SK-N-SH treated with all-trans-retinoic acid at 6 μM for 48 hours (cell line): ENCODE measurements around the gene RTN4IP1.

Source experiments
- ATAC-seq: fragments of 200-7000 bp; cut with Tn5 transposase; 3 replicates; pipeline ENCODE4 v1.9.1; 2020; ENCODE audit warnings: mild to moderate bottlenecking, moderate library complexity
- CREB5 ChIP-seq: fragments of 250-450 bp; sonication (Bioruptor Pico); IDR thresholded peaks from 2 replicates; pipeline ENCODE4 v1.5.1; 2020; ENCODE audit warnings: low read depth, mild to moderate bottlenecking, moderate library complexity
- CSDC2 ChIP-seq: fragments of 250-450 bp; sonication (Bioruptor Pico); IDR thresholded peaks from 2 replicates; pipeline ENCODE4 v1.5.0; 2020; ENCODE audit warnings: mild to moderate bottlenecking, moderate library complexity
- CSRNP3 ChIP-seq: fragments of 250-450 bp; sonication (Bioruptor Pico); IDR thresholded peaks from 2 replicates; pipeline ENCODE4 v1.5.1; 2021; ENCODE audit warnings: mild to moderate bottlenecking, moderate library complexity
- ESRRG ChIP-seq: fragments of 250-450 bp; sonication (Bioruptor Pico); IDR thresholded peaks from 2 replicates; pipeline ENCODE4 v1.6.1; 2021; ENCODE audit warnings: mild to moderate bottlenecking
- GLIS3 ChIP-seq: fragments of 250-450 bp; sonication (Bioruptor Pico); IDR thresholded peaks from 2 replicates; pipeline ENCODE4 v1.5.0; 2020; ENCODE audit warnings: mild to moderate bottlenecking, moderate library complexity
- ISL1 ChIP-seq: fragments of 250-450 bp; sonication (Bioruptor Pico); IDR thresholded peaks from 2 replicates; pipeline ENCODE4 v2.1.2; 2022; ENCODE audit warnings: mild to moderate bottlenecking, moderate library complexity
- OSR1 ChIP-seq: fragments of 250-450 bp; sonication (Bioruptor Pico); IDR thresholded peaks from 2 replicates; pipeline ENCODE4 v1.8.0; 2022; ENCODE audit warnings: moderate library complexity, mild to moderate bottlenecking, inconsistent platforms
- PPARA ChIP-seq: fragments of 250-450 bp; sonication (Bioruptor Pico); IDR thresholded peaks from 2 replicates; pipeline ENCODE4 v1.5.0; 2020; ENCODE audit warnings: mild to moderate bottlenecking, borderline replicate concordance
- RARB ChIP-seq: fragments of 250-450 bp; sonication (Bioruptor Pico); IDR thresholded peaks from 2 replicates; pipeline ENCODE4 v1.8.0; 2021; ENCODE audit warnings: mild to moderate bottlenecking, moderate library complexity
- SNAI2 ChIP-seq: fragments of 250-450 bp; sonication (Bioruptor Pico); IDR thresholded peaks from 2 replicates; pipeline ENCODE4 v1.5.0; 2020; ENCODE audit warnings: mild to moderate bottlenecking, moderate library complexity
- TCF4 ChIP-seq: fragments of 250-450 bp; sonication (Bioruptor Pico); IDR thresholded peaks from 2 replicates; pipeline ENCODE4 v1.8.0; 2021; ENCODE audit warnings: mild to moderate bottlenecking, moderate library complexity, borderline replicate concordance
- TOX ChIP-seq: fragments of 250-450 bp; sonication (Bioruptor Pico); IDR thresholded peaks from 2 replicates; pipeline ENCODE4 v1.8.0; 2021; ENCODE audit warnings: mild to moderate bottlenecking, moderate library complexity, borderline replicate concordance
- ZC3H10 ChIP-seq: fragments of 250-450 bp; sonication (Bioruptor Pico); IDR thresholded peaks from 2 replicates; pipeline ENCODE4 v1.5.1; 2021; ENCODE audit warnings: mild to moderate bottlenecking, moderate library complexity
- ZFP3 ChIP-seq: fragments of 250-450 bp; sonication (Bioruptor Pico); IDR thresholded peaks from 2 replicates; pipeline ENCODE4 v1.5.0; 2020; ENCODE audit warnings: mild to moderate bottlenecking, moderate library complexity
- ZNF565 ChIP-seq: fragments of 450-650 bp; formaldehyde crosslinking; conservative IDR thresholded peaks from 2 replicates; pipeline ENCODE4 v1.5.0; 2020; ENCODE audit warnings: low read depth, mild to moderate bottlenecking, moderate library complexity
- ZNF70 ChIP-seq: fragments of 450-650 bp; formaldehyde crosslinking; IDR thresholded peaks from 2 replicates; pipeline ENCODE4 v1.5.0; 2020; ENCODE audit warnings: mild to moderate bottlenecking, moderate library complexity
- ZNF8 ChIP-seq: fragments of 450-650 bp; formaldehyde crosslinking; IDR thresholded peaks from 2 replicates; pipeline ENCODE4 v1.5.0; 2020; ENCODE audit warnings: mild to moderate bottlenecking, moderate library complexity
- TF ChIP-seq, protein P1 (sequence below): fragments of 250-450 bp; sonication (Bioruptor Pico); IDR thresholded peaks from 2 replicates; pipeline ENCODE4 v1.8.0; 2021; ENCODE audit warnings: low read depth, mild to moderate bottlenecking, moderate library complexity, borderline replicate concordance
- TF ChIP-seq, protein P2 (sequence below): fragments of 250-450 bp; sonication (Bioruptor Pico); IDR thresholded peaks from 2 replicates; pipeline ENCODE4 v1.5.0; 2020; ENCODE audit warnings: mild to moderate bottlenecking, moderate library complexity

RTN4IP1 gene

GRCh38 chr6:106671651-106672050 is 42.4 kb upstream of the RTN4IP1 start:
- TF ChIP-seq RARB (CRISPR knock-in tag): no peak
- no peak for TF ChIP-seq ZFP3 (CRISPR knock-in tag)
- no peak for TF ChIP-seq ESRRG (CRISPR knock-in tag)
- TF ChIP-seq PPARA (CRISPR knock-in tag): no peak
- no peak for TF ChIP-seq ZC3H10
- TF ChIP-seq CSDC2: no peak
- TF ChIP-seq, protein P1, sequence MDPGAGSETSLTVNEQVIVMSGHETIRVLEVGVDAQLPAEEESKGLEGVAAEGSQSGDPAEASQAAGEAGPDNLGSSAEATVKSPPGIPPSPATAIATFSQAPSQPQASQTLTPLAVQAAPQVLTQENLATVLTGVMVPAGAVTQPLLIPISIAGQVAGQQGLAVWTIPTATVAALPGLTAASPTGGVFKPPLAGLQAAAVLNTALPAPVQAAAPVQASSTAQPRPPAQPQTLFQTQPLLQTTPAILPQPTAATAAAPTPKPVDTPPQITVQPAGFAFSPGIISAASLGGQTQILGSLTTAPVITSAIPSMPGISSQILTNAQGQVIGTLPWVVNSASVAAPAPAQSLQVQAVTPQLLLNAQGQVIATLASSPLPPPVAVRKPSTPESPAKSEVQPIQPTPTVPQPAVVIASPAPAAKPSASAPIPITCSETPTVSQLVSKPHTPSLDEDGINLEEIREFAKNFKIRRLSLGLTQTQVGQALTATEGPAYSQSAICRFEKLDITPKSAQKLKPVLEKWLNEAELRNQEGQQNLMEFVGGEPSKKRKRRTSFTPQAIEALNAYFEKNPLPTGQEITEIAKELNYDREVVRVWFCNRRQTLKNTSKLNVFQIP (CRISPR knock-in tag): no peak
- TF ChIP-seq SNAI2: no peak
- TF ChIP-seq OSR1: no peak
- no peak for ATAC-seq

GRCh38 chr6:106670236-106670635 is 40.9 kb upstream of the RTN4IP1 start:
- TF ChIP-seq ZNF70 (no peak), OSR1 (no peak), RARB (CRISPR knock-in tag) (no peak), ZNF8 (no peak), CREB5 (CRISPR knock-in tag) (no peak), ESRRG (CRISPR knock-in tag) (no peak), CSDC2 (no peak), ISL1 (no peak), ZNF565 (CRISPR knock-in tag) (no peak), GLIS3 (CRISPR knock-in tag) (no peak)
- no peak for ATAC-seq

DNA sequence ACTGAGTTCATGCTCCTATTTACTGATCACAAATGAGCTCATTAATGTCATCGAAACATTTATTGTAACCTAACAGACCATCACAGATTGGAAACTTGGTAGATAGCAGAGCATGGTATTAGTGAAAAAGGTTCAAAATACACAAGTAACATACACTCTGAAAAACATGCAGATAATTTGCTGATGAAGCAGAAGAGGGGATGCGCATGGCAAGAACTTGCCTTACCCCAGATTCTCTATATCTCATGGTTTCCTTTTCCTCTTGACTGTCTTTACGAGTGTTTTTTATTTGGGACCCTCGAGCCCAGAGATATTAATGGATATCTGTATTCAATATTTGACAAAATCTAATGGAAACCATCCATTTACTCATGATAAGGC is 37.7 kb upstream of the RTN4IP1 start:
- no peak for ATAC-seq
- TF ChIP-seq ESRRG (CRISPR knock-in tag) (no peak), ZFP3 (CRISPR knock-in tag) (no peak), ZNF8 (no peak), PPARA (CRISPR knock-in tag) (no peak), ISL1 (no peak), GLIS3 (CRISPR knock-in tag) (no peak), TCF4 (CRISPR knock-in tag) (no peak), CSRNP3 (CRISPR knock-in tag) (no peak), CSDC2 (no peak), RARB (CRISPR knock-in tag) (no peak), ZC3H10 (no peak)
- TF ChIP-seq, protein P2, sequence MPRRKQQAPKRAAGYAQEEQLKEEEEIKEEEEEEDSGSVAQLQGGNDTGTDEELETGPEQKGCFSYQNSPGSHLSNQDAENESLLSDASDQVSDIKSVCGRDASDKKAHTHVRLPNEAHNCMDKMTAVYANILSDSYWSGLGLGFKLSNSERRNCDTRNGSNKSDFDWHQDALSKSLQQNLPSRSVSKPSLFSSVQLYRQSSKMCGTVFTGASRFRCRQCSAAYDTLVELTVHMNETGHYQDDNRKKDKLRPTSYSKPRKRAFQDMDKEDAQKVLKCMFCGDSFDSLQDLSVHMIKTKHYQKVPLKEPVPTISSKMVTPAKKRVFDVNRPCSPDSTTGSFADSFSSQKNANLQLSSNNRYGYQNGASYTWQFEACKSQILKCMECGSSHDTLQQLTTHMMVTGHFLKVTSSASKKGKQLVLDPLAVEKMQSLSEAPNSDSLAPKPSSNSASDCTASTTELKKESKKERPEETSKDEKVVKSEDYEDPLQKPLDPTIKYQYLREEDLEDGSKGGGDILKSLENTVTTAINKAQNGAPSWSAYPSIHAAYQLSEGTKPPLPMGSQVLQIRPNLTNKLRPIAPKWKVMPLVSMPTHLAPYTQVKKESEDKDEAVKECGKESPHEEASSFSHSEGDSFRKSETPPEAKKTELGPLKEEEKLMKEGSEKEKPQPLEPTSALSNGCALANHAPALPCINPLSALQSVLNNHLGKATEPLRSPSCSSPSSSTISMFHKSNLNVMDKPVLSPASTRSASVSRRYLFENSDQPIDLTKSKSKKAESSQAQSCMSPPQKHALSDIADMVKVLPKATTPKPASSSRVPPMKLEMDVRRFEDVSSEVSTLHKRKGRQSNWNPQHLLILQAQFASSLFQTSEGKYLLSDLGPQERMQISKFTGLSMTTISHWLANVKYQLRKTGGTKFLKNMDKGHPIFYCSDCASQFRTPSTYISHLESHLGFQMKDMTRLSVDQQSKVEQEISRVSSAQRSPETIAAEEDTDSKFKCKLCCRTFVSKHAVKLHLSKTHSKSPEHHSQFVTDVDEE: no peak

DNA sequence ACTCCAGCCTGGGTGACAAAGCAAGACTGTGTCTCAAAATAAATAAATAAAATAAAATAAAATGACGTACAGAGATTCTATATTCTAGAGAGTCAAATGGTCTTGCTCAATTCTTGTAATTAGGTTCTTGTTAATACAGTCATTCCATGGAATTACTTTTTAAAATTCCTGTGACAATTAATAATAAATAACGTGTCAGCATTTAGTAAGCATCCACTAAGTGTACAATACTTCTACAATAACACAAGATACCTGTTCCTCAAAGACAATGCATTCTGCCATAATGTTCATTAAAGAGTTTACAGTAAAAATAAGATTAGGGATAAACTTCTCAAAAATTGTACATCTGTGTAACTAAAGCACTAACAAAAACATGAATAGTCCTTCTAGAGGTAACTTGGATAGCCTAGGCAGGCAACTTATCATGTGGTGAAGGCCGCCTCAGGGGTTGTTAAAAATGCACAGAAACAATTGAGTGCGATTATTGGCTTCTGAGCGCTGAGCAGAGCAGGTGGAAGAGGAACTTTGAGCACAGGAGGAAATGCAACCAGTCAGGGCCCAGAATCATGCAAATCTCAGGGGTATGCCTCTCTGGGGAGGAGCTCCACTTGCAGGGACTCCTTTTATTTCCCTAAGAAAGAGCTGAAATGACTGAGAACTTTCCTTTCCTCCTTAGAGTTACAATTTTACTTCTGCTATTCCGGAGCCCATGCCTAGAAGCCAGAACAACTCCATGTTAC is 37.2 kb upstream of the RTN4IP1 start:
- TF ChIP-seq OSR1: no peak
- TF ChIP-seq, protein P1 (CRISPR knock-in tag): no peak
- TF ChIP-seq SNAI2: no peak
- TF ChIP-seq, protein P2: no peak
- no peak for TF ChIP-seq ZFP3 (CRISPR knock-in tag)
- TF ChIP-seq CSRNP3 (CRISPR knock-in tag): no peak
- no peak for TF ChIP-seq TOX
- no peak for ATAC-seq
